Measurements from ENCODE around the gene HOXD3.

- TF ChIP-seq CTCF (IDR thresholded peaks at IDR 0.05) (peak in 2 of 3 donors; percentile 38 to 39), POLR2A (IDR thresholded peaks at IDR 0.05) (no peak)
These were observed 41.0 kb upstream of the HOXD3 start, which contains the start of gene HOXD10 for GRCh38 chr2:176115883-176116813.
